Esophagus squamous epithelium (tissue), 4 donors: ENCODE data around the gene CALM1.
A peak's percentile ranks its signal among the peaks of the same experiment; 100 is the strongest.

Source experiments
- POLR2A ChIP-seq, 4 donors: fragments of 450-650 bp; IDR thresholded peaks; one replicate each; pipeline ENCODE4 v1.6.1; 2017; ENCODE audit warnings: antibody characterized with exemption in 4 of 4, mild to moderate bottlenecking in 4 of 4, moderate library complexity in 3 of 4
- TF ChIP-seq, protein P1 (sequence below), 6 experiments: fragments of 450-650 bp in 4 of 6; fragments of 200-600 bp in 2 of 6; sonication (generic) in 2 of 6; IDR thresholded peaks; one replicate each; pipeline ENCODE4 v1.5.1; 2016 to 2019; ENCODE audit warnings: antibody characterized with exemption in 6 of 6, mild to moderate bottlenecking in 4 of 6, moderate library complexity in 4 of 6

GRCh38 chr14:90383731-90384542 lies 12.9 kb upstream of the CALM1 start:
- TF ChIP-seq, protein P1, sequence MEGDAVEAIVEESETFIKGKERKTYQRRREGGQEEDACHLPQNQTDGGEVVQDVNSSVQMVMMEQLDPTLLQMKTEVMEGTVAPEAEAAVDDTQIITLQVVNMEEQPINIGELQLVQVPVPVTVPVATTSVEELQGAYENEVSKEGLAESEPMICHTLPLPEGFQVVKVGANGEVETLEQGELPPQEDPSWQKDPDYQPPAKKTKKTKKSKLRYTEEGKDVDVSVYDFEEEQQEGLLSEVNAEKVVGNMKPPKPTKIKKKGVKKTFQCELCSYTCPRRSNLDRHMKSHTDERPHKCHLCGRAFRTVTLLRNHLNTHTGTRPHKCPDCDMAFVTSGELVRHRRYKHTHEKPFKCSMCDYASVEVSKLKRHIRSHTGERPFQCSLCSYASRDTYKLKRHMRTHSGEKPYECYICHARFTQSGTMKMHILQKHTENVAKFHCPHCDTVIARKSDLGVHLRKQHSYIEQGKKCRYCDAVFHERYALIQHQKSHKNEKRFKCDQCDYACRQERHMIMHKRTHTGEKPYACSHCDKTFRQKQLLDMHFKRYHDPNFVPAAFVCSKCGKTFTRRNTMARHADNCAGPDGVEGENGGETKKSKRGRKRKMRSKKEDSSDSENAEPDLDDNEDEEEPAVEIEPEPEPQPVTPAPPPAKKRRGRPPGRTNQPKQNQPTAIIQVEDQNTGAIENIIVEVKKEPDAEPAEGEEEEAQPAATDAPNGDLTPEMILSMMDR (IDR thresholded peaks at IDR 0.05): no peak
- peak in 1 of 4 donors; percentile 29 for TF ChIP-seq POLR2A (IDR thresholded peaks at IDR 0.05)
